ENCODE measurements around the gene LRRC36. TPM values are rescaled to one million over a fixed set of nuclear protein-coding genes. Genes with fewer than 3 reads are reported as not detected.

The LRRC36 gene
- total RNA-seq, 1 experiment from 2014 or later, result not detected

DNA sequence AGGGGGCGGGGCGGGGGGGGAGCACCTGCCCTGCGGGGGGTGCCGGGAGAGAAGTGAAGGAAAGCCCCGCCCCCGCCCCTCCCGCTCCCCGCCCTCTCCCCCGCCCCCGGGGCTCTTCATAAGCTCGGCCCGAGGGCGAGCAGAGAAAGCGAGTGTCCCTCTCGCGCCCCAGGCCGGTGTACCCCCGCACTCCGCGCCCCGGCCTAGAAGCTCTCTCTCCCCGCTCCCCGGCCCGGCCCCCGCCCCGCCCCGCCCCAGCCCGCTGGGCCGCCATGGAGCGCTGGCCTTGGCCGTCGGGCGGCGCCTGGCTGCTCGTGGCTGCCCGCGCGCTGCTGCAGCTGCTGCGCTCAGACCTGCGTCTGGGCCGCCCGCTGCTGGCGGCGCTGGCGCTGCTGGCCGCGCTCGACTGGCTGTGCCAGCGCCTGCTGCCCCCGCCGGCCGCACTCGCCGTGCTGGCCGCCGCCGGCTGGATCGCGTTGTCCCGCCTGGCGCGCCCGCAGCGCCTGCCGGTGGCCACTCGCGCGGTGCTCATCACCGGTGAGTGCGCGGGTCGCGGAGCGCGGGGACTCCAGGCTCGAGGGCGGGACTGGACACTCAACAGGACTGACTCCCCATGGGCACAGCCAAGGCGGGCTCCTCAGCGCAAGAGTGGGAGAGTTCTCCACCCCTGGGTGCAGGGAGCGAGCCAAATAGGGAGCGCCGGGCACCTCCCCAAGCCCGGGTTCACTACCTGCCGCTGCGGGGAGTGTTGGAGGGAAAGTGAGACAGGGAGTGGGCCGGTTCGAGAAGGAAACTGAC, 104.6 kb downstream of the LRRC36 start, which contains the start of gene HSD11B2:
Gene HSD11B2, plus strand, starts transcription at position 145 of the 798 bp plus-strand sequence. Its CDS starts 128 bp downstream, at position 273.
- H3K4me2 ChIP-seq (ENCODE audit: low read length), result peak within 1 kb of the TSS; percentile 91
- H3K79me2 ChIP-seq (ENCODE audit: low read length), result no peaks in the 10 kb centered on the region
- no peaks in the 10 kb centered on the region for H3K9me2 ChIP-seq (replicated peaks; ENCODE audit: low read length)
- H3F3A ChIP-seq (ENCODE audit: low read length, unreplicated experiment), result no peaks in the 10 kb centered on the region
- CTCF ChIA-PET, result interaction anchor here (0.5 to 0.8 kb wide), 2 partner anchors 24 to 83 kb away, joined by 3 to 4 read pairs; no protein-coding TSS in a partner anchor
- peak within 1 kb of the TSS; percentile 54 for H3K9ac ChIP-seq (ENCODE audit: low read length)
- POLR2A ChIA-PET (ENCODE audit: unreplicated experiment), result interaction anchor here (0.6 kb wide), 1 partner anchor 116 kb away, joined by 11 read pairs; no protein-coding TSS in a partner anchor
- peaks cover 3% of the 10 kb centered on the region for H3K4me1 ChIP-seq (ENCODE audit: insufficient read depth, low read length)
- H3K9me3 ChIP-seq (ENCODE audit: low read length), result no peaks in the 10 kb centered on the region
- H4K20me1 ChIP-seq (ENCODE audit: low read length), result no peaks in the 10 kb centered on the region
- intact Hi-C loops (cut with micrococcal nuclease), result no loop called here
- BruUV-seq (replicated peaks), result no TSS peak
- peak within 1 kb of the TSS; percentile 68 for H3K4me3 ChIP-seq (ENCODE audit: low read length)
- H3K36me3 ChIP-seq (ENCODE audit: low read depth, low read length), result no peaks in the 10 kb centered on the region
- peak; percentile 71 for ATAC-seq
- H2AFZ ChIP-seq (ENCODE audit: low read length), result peak within 1 kb of the TSS; percentile 73
- H3K27ac ChIP-seq (ENCODE audit: low read length), result no peak within 1 kb of the TSS
- H3K27me3 ChIP-seq (ENCODE audit: low read length), result no peaks in the 10 kb centered on the region
- peak; percentile 59 for DNase-seq
- TF ChIP-seq EZH2phosphoT487 (IDR thresholded peaks at IDR 0.05; ENCODE audit: borderline replicate concordance, low read length) (no peak), EZH2 (IDR thresholded peaks at IDR 0.05; ENCODE audit: low read length, unreplicated experiment) (no peak)
- TF ChIP-seq, protein P1, sequence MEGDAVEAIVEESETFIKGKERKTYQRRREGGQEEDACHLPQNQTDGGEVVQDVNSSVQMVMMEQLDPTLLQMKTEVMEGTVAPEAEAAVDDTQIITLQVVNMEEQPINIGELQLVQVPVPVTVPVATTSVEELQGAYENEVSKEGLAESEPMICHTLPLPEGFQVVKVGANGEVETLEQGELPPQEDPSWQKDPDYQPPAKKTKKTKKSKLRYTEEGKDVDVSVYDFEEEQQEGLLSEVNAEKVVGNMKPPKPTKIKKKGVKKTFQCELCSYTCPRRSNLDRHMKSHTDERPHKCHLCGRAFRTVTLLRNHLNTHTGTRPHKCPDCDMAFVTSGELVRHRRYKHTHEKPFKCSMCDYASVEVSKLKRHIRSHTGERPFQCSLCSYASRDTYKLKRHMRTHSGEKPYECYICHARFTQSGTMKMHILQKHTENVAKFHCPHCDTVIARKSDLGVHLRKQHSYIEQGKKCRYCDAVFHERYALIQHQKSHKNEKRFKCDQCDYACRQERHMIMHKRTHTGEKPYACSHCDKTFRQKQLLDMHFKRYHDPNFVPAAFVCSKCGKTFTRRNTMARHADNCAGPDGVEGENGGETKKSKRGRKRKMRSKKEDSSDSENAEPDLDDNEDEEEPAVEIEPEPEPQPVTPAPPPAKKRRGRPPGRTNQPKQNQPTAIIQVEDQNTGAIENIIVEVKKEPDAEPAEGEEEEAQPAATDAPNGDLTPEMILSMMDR (conservative IDR thresholded peaks at IDR 0.05; ENCODE audit: low read depth, low read length), result no peak

DNA sequence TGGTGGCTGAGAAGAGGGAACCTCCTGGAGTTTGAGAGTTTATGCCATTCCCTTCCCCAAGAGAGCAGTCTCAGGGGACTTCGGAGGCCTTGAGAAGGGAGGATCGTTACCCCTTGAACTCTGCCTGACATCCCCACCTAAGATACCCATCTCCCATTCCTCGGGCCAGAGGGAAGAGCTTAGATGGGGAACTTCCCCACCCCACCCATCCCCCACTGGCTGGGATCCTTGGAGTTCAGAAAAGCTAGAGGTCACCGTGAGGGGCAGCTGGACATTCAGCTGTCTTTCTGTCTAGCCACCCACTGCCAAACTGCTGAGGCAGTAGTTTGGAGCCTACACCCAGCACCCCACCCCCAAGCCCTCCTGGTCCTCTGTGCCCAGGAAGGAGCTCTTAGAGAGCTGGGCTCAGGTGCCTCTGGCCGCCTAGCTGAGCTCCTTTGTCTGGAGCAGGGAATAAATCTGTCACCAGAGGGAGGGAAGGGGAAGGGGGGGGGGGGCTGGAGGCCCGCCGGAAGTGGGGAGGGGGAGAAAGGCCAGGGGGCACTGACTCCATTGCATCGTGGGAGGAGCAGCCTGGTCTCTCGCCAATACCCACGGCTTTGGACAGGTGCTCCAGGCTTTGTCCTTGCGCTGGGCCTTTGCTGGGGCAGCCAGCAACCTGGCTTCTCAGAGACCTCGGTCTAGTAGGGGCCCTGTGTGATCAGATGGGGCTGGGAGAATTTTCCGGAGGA, 105.3 kb downstream of the LRRC36 start:
- no TSS peak for BruUV-seq (replicated peaks)
- POLR2A ChIA-PET (ENCODE audit: unreplicated experiment), result no interaction called here
- Histone ChIP-seq H3K79me2 (ENCODE audit: low read length) (no peaks in the 10 kb centered on the region), H4K20me1 (ENCODE audit: low read length) (no peaks in the 10 kb centered on the region), H3K4me2 (ENCODE audit: low read length) (peak overlapping the region; percentile 91), H3K9ac (ENCODE audit: low read length) (no peak overlapping the region), H2AFZ (ENCODE audit: low read length) (0 out of 2 replicates have a peak overlapping the region, but pooled peaks have one; percentile 62), H3K4me1 (ENCODE audit: insufficient read depth, low read length) (peaks cover 3% of the 10 kb centered on the region), H3K27ac (ENCODE audit: low read length) (no peak overlapping the region), H3K36me3 (ENCODE audit: low read depth, low read length) (no peaks in the 10 kb centered on the region), H3K9me2 (replicated peaks; ENCODE audit: low read length) (no peaks in the 10 kb centered on the region), H3K27me3 (ENCODE audit: low read length) (no peaks in the 10 kb centered on the region), H3K9me3 (ENCODE audit: low read length) (no peaks in the 10 kb centered on the region), H3K4me3 (ENCODE audit: low read length) (peak overlapping the region; percentile 67), H3F3A (ENCODE audit: low read length, unreplicated experiment) (no peaks in the 10 kb centered on the region)
- ATAC-seq (no peak), DNase-seq (no peak)
- intact Hi-C loops (cut with micrococcal nuclease), result no loop called here
- TF ChIP-seq, protein P1 (conservative IDR thresholded peaks at IDR 0.05; ENCODE audit: low read depth, low read length), result no peak
- TF ChIP-seq EZH2 (IDR thresholded peaks at IDR 0.05; ENCODE audit: low read length, unreplicated experiment), result no peak
- TF ChIP-seq EZH2phosphoT487 (IDR thresholded peaks at IDR 0.05; ENCODE audit: borderline replicate concordance, low read length), result no peak
- CTCF ChIA-PET, result no interaction called here

All from PC-3 (cell line).